HT1080 (cell line): ENCODE data around the gene LRRIQ4. TPM values are rescaled to one million over a fixed set of nuclear protein-coding genes. Genes with fewer than 3 reads are reported as not detected.

Experiments used
- DNase-seq: peaks from one replicate; pipeline ENCODE4 v3.0.0-alpha.2; 2015; ENCODE audit warnings: low read depth
- total RNA-seq: library from RNA; depleted of rRNA; stranded (reverse); fragments of >200 nt; shearing (Covaris generic); gene quantifications from 2 replicates; pipeline ENCODE4 v1.2.3, GENCODE V29; 2014

LRRIQ4 gene
- total RNA-seq, 1 experiment from 2014 or later = not detected

- no peak for DNase-seq
Observed at GRCh38 chr3:169809230-169809795, 3.4 kb upstream of the LRRIQ4 start.

DNA sequence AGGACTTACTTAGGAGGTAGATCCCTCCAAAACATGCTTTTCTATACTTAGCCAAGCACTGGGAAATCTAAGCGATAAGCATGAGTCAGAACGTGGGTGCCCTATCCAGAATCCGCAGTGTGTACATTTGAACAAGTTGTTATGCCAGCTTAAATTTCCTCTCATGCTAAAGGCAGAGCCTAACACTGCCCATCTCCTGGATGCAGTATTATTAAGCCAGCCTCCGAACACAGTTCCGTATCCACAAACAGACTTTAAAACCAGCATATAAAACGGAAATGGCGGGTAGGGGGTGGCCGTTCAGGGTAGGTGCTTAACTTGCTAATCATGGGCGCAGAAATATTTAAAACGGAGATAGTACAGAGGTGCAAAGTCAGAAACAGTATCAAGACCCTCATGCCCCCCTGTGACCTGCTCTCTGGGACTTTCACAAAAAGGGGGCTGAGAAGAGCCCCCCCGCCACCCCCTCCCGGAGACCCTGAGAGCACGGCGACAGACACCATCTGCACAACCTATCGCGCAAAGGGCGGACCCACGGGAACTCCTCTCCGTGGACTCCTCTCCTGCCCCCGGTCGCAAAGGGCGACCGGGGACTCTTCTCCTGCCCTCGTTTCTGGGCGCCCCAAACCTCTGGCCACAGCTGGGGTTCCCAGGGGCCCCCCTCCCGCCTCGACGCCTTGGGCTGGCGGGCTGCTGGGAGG, 889 bp upstream of the LRRIQ4 start:
- no peak for DNase-seq

- DNase-seq = no peak
Observed at GRCh38 chr3:169813278-169813677, 608 bp downstream of the LRRIQ4 start.

GRCh38 chr3:169813757-169814517, 1.3 kb downstream of the LRRIQ4 start:
- no peak for DNase-seq

GRCh38 chr3:169815590-169816150, 3.0 kb downstream of the LRRIQ4 start:
- no peak for DNase-seq

DNA sequence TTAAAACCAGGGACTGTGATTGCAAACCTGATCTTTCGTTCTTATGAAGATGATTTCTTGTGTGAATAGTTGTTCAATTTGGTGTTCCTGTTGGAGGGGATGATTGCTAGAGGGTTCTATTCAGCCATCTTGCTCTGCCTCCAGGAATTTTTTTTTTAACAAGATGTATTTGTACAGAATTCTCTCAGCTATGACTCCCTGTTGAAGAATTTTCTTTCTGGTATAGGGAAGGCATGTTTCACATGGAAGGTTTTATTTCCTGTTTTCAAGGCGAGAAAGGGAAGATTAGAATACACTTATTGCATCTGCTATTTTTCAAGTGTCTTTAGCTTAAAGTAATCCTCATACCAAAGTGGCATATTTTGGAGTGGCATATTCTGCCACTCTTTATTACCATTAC, 5.6 kb downstream of the LRRIQ4 start:
- peak; percentile 38 for DNase-seq

DNA sequence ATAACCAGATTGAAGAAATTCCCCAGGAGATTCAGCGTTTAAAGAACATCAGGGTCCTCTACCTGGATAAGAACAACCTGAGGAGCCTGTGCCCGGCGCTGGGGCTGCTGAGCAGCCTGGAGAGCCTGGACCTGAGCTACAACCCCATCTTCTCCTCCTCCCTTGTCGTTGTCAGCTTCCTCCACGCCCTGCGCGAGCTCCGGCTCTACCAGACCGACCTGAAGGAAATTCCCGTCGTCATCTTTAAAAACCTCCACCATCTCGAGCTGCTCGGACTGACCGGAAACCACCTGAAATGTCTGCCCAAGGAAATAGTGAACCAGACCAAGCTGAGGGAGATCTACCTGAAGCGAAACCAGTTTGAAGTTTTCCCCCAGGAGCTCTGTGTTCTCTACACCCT, 9.4 kb downstream of the LRRIQ4 start:
- DNase-seq = no peak

- no peak for DNase-seq
Observed at GRCh38 chr3:169822540-169822939, 9.9 kb downstream of the LRRIQ4 start.

DNA sequence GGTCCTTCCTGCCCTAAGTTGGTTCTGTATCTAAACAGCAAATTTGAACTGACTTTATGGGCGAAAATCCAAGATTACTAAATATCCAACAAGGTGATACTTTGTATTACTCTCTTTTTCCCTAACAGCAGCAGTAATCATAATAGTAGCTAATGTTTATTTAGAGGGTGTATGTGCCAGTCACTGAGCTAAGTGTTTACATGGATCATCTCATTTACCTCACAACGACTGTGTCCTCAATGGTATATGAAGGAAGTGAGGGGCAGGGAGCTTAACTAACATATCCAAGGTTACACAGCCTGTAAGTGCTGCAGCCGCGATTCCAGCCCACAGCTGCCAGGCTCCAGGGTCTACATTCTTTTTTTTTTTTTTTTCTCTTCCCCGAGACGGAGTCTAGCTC, 10.3 kb downstream of the LRRIQ4 start:
- no peak for DNase-seq

GRCh38 chr3:169825316-169825715, 12.6 kb downstream of the LRRIQ4 start:
- DNase-seq = no peak

DNA sequence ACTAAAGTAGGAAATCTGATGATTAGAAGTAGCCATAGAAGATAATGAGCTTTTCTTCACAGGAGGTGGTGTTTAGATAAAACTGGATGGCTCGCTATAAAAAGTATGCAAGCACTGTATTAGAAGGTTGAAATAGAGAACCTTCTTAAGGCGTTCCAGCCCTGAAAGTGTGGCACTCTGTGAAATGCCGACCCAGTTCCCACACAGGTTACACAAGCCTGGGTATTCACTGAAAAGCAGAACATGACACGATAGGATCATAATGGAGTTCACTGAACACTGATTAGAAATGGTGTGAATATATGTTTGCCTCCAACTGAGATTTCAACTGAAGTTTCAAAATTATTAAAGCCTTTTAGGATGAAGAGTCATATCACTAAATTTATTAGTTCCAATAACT, 15.0 kb downstream of the LRRIQ4 start:
- no peak for DNase-seq

GRCh38 chr3:169835533-169835932, 22.9 kb downstream of the LRRIQ4 start:
- DNase-seq = no peak

DNA sequence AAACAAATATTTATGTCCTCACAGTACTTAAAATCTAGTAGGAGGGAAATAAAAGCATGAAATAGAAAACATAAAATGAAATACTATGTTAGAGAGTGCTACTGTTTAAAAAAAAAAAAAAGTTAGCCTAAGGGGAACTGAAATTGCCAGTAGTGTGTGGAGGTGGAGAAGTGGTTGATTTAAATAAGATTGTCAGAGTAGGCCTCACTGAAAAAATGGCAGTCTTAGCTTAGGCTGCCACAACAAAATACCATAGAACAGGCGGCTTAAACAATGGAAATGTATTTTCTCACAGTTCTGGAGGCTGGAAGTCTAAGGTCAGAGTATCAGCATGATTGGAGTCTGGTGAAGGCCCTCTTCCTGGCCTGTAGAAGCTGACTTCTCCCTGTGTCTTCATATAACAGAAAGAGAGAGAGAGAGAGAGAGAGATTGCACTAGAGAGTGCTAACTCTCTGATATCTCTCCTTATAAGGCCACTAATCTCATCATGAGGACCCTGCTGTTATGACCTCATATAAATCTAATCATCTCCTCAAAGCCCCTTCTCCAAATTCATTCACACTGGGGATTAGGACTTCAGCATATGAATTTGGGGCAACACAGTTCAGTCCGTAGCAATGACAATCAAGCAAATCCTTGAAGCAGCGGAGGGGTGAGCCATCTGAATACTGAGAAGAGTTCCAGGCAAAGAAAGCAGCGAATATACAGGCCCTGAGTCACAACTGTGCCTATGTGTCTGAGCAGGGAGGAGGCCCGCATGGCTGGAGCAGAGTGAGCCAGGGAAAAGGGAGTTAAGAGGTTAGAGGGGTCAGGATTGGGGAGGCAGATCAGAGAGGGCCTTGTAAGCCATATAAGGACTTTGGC, 23.6 kb downstream of the LRRIQ4 start:
- peak; percentile 31 for DNase-seq

DNA sequence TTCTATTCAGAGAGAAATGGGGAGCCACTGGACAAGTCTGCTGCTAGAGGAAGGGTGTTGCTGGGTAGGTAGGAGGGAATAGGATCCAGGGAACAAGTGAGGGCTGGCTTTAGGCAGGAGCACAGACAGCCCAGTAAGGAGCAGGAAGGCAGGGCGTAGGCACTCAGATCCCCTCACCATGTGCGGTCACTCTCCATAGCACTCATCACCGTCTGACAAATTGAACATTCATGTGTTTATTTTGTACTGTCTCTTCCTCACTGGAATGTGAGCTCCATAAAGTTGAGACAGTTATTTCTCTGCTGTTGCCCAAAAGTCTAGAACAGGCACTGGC, 24.2 kb downstream of the LRRIQ4 start:
- DNase-seq = no peak

DNA sequence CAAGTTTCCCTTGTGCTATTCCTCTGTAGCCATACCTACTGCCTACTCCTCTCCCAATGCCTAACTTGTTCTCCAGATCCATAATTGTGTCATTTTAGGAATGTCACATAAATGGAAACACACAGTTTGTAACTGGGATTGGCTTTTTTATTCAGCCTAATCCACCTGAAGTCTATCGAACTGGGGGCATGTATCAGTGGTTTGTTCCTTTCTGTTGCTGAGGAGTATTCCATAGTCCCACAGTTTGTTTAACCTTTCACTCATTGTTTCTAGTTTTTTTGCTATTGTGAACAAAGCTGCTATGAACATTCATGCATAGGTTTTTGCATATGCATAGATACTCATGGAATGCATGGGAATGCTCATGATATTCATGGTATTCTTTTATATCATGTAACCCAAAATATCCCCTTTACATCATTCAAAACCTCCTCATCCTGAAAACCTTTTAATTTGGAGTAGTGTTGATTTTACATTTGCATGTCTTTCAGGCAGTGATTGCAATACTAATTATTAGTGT, 25.9 kb downstream of the LRRIQ4 start:
- DNase-seq = no peak

DNA sequence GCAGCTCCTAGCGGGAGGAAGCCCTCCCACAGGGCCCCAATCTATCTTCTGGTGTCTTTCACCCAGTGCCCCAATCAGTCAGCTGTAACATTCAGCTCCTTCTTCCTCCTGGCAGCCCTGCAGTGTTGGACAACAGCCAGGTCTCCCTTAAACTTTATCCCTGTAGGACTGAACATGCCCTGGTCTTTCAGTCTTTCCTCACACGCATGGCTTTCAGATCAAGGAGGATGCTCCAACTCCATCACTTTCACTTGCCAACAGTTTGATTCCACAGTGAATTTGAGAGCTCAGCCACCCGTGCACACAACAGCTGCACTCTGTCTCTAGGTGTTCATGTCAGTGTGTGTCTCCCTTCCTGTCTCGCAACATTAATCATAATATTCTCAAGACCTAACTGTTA, 28.5 kb downstream of the LRRIQ4 start:
- DNase-seq = no peak

- DNase-seq = no peak
Observed at GRCh38 chr3:169842960-169843359, 30.3 kb downstream of the LRRIQ4 start.

- DNase-seq = peak; percentile 88
Observed at GRCh38 chr3:169846458-169847193, 34.0 kb downstream of the LRRIQ4 start.

- no peak for DNase-seq
Observed at GRCh38 chr3:169847896-169848295, 35.2 kb downstream of the LRRIQ4 start.

DNA sequence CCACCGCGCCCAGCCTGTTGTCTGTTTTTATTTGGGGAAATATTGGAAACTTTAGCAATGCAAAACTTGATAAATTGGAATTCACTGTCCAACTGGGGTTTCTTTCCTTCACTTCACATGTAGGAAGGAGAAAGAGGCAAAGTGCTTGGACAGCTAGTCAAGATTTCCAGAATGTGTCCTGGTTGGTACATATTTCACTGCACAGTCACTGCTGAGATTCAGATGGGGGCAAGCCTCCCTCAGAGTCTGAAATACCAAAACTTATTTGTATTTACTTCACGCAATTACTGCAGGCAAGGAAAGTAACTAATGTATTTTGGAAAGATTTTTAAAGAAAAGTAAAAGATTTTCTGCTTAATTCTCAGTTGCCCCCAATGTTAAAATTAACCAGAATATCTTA, 36.1 kb downstream of the LRRIQ4 start:
- no peak for DNase-seq

DNA sequence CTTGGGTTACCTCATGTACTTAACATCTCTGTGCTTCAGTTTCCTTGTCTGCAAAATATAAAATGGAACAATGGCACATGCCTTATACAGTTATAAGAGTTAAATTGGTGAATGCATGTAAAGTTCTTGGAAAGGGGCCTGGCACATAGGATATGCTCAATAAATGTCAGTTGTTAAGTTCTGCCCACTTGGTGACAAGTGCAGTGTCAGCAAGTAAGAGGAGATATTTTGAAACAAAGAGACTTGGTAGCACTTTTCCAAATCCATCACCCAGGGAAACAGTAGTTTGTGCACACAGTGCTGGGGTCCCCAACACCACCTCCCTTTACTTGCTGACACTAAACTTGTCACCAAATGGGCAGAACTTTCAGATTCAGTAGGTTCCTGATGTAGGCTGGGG, 37.9 kb downstream of the LRRIQ4 start:
- no peak for DNase-seq
